ENCODE measurements around the gene ZBTB40. TPM values are rescaled to one million over a fixed set of nuclear protein-coding genes. Genes with fewer than 3 reads are reported as not detected.

The ZBTB40 gene
- total and polyA plus RNA-seq, 7 donors, result 3.8 to 14.1 (median 10.0) TPM

DNA sequence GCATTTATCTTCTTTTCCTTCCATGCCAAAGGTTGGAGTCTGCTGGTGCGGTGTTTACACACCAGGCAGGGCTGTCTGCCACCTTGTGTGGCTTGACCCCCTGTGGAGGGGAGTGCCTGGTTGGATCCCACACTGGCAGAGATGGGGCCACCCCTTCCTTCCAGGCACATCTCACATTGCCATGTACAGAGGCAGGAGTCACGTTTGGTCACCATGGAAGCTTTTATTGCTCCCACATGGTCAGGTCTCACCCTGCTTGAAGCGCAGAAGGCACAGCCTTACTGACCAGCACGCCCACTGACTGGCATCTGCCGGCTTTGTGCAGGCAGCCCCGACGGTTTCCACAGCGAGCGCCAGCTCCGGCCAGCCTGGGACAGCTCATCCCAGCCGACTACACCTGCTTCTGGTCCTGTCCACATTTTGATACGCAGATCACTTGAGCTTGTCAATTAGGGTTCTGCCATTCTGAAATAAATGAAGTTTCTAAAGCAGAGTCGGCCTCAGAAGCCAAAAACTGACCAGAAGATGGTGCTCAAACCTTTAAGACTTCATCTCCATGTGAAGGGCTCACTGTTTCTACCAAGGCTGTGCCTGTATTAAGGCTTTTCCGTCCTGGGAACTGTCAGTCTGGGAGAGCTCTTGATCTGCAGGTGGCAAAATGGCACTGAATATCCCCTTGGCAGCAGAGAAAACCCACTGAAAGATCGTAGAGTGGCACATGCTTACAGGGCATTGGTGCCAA, 76.1 kb downstream of the ZBTB40 start:
- TF ChIP-seq, protein P1, sequence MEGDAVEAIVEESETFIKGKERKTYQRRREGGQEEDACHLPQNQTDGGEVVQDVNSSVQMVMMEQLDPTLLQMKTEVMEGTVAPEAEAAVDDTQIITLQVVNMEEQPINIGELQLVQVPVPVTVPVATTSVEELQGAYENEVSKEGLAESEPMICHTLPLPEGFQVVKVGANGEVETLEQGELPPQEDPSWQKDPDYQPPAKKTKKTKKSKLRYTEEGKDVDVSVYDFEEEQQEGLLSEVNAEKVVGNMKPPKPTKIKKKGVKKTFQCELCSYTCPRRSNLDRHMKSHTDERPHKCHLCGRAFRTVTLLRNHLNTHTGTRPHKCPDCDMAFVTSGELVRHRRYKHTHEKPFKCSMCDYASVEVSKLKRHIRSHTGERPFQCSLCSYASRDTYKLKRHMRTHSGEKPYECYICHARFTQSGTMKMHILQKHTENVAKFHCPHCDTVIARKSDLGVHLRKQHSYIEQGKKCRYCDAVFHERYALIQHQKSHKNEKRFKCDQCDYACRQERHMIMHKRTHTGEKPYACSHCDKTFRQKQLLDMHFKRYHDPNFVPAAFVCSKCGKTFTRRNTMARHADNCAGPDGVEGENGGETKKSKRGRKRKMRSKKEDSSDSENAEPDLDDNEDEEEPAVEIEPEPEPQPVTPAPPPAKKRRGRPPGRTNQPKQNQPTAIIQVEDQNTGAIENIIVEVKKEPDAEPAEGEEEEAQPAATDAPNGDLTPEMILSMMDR (IDR thresholded peaks at IDR 0.05), result no peak
- 68 to 75% (median 73%) methylated on average over 15 of the region's 15 CpGs for WGBS, 3 donors
- Histone ChIP-seq H3K36me3 (ENCODE audit: insufficient read depth in 1 of 2, low read depth in 1 of 2) (peaks cover 8 to 64% of the 10 kb centered on the region in 2 donors), H3K9me3 (no peaks in the 10 kb centered on the region), H3K4me3 (no peak overlapping the region), H3K27ac (no peak overlapping the region), H3K4me1 (no peaks in the 10 kb centered on the region), H3K27me3 (ENCODE audit: insufficient read depth in 3 of 3, low read length in 2 of 3) (no peaks in the 10 kb centered on the region)
- DNase-seq (peak in 1 of 2 donors; percentile 20), ATAC-seq (no peak)
- intact Hi-C loops (cut with DNase I), result no loop called here

DNA sequence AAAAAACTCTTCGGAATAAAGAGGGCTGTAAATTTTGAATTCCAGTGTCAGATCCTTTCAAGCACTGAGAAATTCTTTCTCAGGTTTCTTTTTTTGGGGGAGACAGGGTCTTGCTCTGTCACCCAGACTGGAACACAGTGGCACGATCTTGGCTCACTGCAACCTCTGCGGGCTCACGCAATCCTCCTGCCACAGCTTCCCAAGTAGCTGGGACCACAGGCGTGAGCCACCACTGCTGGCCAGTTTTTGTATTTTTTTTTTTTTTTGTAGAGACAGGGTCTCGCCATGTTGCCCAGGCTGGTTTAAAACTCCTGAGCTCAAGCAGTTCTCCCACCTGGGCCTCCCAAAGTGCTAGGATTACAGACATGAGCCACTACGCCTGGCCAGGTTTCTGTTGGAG, 76.8 kb downstream of the ZBTB40 start:
- H3K36me3 ChIP-seq (ENCODE audit: insufficient read depth in 1 of 2, low read depth in 1 of 2), result peaks cover 8 to 59% of the 10 kb centered on the region in 2 donors

DNA sequence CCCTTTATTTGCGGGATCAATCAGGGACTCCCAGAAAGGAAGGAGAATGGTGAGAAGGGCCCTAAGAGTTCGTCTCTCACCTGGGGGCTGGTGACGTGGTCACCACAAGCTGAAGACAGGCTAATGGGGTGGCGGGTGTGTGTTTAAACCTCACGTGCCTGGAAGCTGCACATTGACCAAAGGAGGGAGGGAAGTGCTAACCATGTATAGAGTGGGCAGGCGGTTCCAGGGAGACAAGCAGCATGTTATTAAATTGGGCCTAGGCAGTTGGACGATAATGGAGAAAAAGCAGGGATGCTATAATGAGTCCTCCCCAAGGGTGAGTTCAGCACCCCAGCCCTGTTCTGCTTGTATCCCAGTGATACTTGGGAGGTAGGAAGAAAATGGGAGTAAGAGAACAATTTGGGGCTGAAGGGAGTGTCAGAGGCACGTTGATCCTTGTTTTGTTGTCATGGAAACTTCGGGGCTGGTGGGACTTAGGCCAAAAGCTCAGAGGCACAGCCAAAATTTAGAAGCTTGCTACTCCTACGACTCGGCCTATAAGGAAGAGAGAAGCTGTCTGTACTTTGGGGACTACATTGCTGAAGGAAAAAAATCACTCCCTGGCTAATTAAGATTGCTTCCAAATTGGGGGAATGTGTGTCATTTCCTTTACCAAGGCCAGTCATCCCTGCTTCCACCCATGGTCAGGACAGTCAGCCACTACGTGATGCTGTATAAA, 78.4 kb downstream of the ZBTB40 start:
- TF ChIP-seq, protein P1 (IDR thresholded peaks at IDR 0.05), result no peak
- WGBS, 3 donors, result 60 to 70% (median 65%) methylated on average over 12 of the region's 12 CpGs
- Histone ChIP-seq H3K9me3 (no peaks in the 10 kb centered on the region), H3K27ac (no peak overlapping the region), H3K4me1 (no peaks in the 10 kb centered on the region), H3K27me3 (ENCODE audit: insufficient read depth in 3 of 3, low read length in 2 of 3) (no peaks in the 10 kb centered on the region), H3K36me3 (ENCODE audit: insufficient read depth in 1 of 2, low read depth in 1 of 2) (peaks cover 8 to 43% of the 10 kb centered on the region in 2 donors), H3K4me3 (no peak overlapping the region)
- ATAC-seq (peak in 1 of 4 donors; percentile 40), DNase-seq (peak in 1 of 2 donors; percentile 48)
- intact Hi-C loops (cut with DNase I), result no loop called here

More for the DNA sequence above, 76.8 kb downstream of the ZBTB40 start:
- Histone ChIP-seq H3K4me3 (no peak overlapping the region), H3K9me3 (no peaks in the 10 kb centered on the region), H3K27me3 (ENCODE audit: insufficient read depth in 3 of 3, low read length in 2 of 3) (no peaks in the 10 kb centered on the region), H3K27ac (no peak overlapping the region), H3K4me1 (no peaks in the 10 kb centered on the region)
- DNase-seq (peak in 1 of 2 donors; percentile 28), ATAC-seq (no peak)
- 98 to 99% (median 98%) methylated on average over 7 of the region's 7 CpGs for whole genome bisulfite sequencing, 3 donors
- TF ChIP-seq, protein P1 (IDR thresholded peaks at IDR 0.05), result no peak
- intact Hi-C loops (cut with DNase I), result no loop called here

DNA sequence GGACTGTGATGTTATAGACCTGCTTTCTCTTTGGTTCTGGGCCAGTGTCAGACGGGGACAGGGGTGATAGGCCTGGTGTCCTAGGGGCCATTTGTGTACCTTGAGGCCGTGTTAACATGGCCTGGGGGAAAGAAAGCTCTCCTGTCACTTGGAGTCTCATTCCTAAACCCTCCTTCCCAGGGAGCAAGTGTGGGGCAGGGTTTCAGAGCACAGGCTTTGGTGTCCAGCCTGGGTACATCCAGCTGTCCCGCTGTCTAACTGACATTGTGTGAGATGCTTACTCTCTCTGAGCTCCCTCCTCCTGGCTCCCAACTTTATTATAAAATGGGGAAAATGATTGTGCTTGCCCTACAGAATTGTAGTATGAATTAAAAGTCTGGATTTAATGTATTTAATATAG, 79.1 kb downstream of the ZBTB40 start:
- no peak overlapping the region for H3K27ac ChIP-seq
- H3K9me3 ChIP-seq, result no peaks in the 10 kb centered on the region
- ATAC-seq, result no peak
- H3K4me1 ChIP-seq, result no peaks in the 10 kb centered on the region
- TF ChIP-seq, protein P1 (IDR thresholded peaks at IDR 0.05), result no peak
- no peaks in the 10 kb centered on the region for H3K27me3 ChIP-seq (ENCODE audit: insufficient read depth in 3 of 3, low read length in 2 of 3)
- peaks cover 5 to 36% of the 10 kb centered on the region in 2 donors for H3K36me3 ChIP-seq (ENCODE audit: insufficient read depth in 1 of 2, low read depth in 1 of 2)
- peak in 1 of 2 donors; percentile 7 for DNase-seq
- H3K4me3 ChIP-seq, result no peak overlapping the region
- WGBS, 3 donors, result 65 to 80% (median 72%) methylated on average over 3 of the region's 3 CpGs
- intact Hi-C loops (cut with DNase I), result no loop called here

Measured in psoas muscle (tissue), 8 donors.